ENCODE measurements around the gene OLFML1.

GRCh38 chr11:7436657-7437056 is 48.6 kb upstream of the OLFML1 start:
- TF ChIP-seq ZNF532 (CRISPR knock-in tag; IDR thresholded peaks at IDR 0.05; ENCODE audit: borderline replicate concordance) (no peak), ZSCAN18 (CRISPR knock-in tag; IDR thresholded peaks at IDR 0.05) (no peak), ZNF263 (CRISPR knock-in tag; IDR thresholded peaks at IDR 0.05; ENCODE audit: low read depth) (no peak), ZNF232 (CRISPR knock-in tag; IDR thresholded peaks at IDR 0.05) (no peak), SOX15 (CRISPR knock-in tag; IDR thresholded peaks at IDR 0.05) (no peak), CTCF (IDR thresholded peaks at IDR 0.05) (no peak), STAT6 (CRISPR knock-in tag; conservative IDR thresholded peaks at IDR 0.05; ENCODE audit: low read depth) (no peak)
